Measurements from ENCODE around the gene LRRC14B.
"Not testable (repeated sequence)": the region's sequence is repeated elsewhere in the genome, so short reads cannot be mapped to it uniquely, and the experiment has no call there.

The LRRC14B gene

DNA sequence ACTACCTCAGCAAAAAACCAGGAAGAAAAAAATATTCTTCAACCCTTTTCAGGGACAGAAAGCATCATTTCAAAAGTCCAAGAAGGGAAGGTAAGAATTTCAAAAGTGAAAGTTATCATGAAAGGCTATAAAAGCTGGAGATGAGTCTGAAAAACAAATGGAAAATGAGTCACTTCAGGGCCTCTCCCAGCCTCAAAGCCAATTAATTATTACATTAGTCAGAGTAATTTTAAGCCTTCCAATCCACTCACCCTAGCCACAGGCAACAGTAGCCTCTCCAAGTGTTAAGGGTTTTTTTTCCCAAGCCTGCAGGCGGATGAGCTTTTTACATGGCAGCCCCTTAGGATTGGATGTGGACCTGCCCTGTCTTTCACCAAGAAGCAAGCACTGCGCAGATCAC is 24.0 kb downstream of the LRRC14B start:
- DNase-seq, result not testable (repeated sequence)

DNA sequence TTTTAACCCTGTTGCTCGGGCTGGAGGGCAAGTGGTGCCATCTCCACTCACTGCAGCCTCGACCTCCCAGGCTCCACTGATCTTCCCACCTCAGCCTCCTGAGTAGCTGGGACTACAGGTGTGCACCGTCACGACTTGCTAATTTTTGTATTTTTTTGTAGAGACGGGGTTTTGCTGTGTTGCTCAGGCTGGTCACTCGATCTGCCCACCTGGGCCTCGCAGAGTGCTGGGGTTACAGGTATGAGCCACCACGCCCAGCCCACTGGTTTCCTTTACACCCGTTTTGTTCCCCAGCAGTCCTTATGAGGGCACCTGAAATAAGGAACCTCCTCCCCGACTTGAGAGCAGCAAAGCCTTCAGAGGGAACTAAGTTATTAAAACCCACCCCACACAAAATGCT is 24.8 kb downstream of the LRRC14B start:
- DNase-seq, result not testable (repeated sequence)

DNA sequence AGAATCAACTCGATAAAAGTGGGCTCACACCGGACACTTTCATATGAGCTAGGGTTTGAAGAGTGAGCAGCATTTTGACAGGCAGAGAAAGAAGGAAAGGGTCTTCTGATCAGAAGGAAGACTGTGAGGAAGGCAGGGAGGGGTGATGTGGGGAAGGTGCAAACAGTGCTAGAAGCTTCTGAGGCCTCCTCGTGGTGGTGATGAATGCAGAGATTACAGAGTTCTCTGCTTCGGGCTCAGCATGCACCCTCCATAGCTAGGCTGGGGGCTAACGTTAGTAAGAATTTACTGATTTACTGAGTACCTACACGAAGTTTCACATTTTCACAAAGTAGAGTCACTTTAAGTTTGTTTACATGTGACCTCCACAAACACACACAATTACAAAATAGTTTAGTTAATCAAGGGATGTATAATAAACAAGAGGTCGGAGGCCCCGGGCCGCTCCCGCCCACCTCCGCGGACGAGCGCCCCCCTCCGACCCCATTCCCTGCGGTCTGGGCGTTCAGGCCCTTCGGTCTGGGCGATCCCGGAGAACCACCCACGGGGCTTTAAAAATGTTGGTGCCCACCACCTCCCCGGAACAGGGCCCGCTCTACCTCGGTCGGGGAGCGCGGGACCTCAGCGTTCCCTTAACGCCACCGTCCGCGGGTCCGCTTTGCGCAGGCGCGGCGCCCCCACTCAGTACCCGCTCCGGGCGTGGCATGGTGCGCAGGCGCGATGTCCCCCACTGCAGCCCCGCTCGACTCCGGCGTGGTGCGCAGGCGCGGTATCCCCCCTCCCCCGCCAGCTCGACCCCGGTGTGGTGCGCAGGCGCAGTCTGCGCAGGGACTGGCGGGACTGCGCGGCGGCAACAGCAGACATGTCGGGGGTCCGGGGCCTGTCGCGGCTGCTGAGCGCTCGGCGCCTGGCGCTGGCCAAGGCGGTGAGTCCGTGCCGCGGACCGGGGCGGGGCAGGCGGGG is 26.5 kb downstream of the LRRC14B start, which contains the start of the genes CCDC127 and SDHA:
CCDC127 (minus strand) TSS at position 660 of the 963 bp plus-strand sequence. CDS start 1,304 bp downstream, outside the sequence.
SDHA (plus strand) TSS at position 827 of the 963 bp plus-strand sequence; CDS start at position 863, 36 bp downstream.
- DNase-seq, result peak; percentile 95

DNA sequence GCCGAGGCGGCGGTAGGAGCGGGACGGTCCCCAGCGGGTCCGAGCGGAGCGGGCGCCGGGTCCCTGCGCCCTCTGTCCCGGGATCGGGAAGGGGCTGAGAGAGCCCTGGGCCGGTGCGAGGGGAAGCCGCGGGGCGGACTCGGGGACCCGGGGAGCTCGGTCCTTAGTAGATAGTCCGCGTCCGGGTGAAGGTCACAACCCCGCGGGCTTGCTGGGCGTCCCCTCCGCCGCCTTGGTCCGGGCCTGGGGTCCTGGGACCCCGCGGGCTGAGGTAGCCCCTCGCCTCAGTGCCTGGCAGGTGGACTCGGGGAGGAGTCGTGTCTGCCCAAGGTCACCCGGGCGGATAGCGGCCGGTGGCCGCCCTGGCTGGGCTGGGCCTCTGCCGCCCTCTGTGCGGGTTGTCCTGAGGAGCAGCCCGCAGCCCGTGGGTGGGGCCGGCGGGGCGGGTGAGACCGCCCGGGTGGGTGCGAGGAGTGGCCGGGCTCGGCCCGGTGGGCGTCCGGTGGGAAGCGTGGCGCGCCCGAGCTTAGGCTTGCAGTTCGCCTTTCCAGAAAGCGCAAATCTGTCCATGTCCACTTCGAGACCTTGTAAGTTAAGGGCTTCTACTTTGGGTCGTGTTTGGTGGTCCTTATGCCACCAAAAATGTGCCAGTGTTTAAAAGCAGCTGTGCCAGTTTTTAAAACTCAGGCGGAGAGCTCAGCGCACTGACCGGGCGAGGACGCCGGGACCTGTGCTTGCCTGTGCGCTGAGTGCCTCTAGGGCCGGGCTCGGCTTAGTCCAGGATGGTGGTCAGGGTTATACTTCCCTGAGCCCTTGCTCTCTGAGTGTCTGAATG is 27.4 kb downstream of the LRRC14B start:
- DNase-seq, result peak; percentile 35

DNA sequence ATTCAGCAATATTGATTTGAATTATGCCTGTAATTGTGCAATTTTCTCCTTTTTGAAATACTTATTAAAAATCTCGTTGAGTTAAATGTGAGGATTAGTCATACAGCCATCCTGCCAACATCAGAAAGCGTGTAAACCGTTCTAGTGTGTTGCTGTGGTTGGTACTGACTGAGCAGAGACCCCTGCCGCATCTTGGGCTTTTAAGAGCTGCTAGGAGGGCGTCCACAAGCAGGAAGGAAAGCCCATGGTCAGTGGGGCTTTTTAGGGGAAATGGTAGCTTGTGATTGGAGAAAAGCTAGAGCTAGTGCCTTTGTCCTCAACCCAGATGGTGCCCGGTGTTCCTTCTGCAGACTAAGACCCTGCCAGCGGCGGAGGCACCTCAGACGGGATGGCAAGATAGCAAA is 28.2 kb downstream of the LRRC14B start:
- no peak for DNase-seq

DNA sequence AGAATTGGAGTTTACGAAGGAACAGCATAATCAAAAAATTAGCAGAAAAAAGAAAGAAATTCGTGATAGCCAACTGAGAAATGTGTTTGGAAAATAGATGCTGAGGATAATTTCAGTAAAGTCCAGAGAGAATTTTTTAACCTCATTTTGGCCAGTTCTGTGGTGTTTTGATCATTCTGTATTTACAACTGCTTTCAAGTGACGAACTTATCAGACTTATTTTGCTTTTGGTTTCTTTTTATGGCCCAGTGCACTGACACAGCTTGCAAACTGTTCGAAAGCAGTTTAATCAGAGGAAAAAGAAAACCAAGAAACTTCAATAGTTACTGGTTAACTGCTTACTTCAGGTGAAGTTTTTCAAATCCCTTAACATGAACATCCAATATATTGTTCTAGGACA is 28.7 kb downstream of the LRRC14B start:
- no peak for DNase-seq

DNA sequence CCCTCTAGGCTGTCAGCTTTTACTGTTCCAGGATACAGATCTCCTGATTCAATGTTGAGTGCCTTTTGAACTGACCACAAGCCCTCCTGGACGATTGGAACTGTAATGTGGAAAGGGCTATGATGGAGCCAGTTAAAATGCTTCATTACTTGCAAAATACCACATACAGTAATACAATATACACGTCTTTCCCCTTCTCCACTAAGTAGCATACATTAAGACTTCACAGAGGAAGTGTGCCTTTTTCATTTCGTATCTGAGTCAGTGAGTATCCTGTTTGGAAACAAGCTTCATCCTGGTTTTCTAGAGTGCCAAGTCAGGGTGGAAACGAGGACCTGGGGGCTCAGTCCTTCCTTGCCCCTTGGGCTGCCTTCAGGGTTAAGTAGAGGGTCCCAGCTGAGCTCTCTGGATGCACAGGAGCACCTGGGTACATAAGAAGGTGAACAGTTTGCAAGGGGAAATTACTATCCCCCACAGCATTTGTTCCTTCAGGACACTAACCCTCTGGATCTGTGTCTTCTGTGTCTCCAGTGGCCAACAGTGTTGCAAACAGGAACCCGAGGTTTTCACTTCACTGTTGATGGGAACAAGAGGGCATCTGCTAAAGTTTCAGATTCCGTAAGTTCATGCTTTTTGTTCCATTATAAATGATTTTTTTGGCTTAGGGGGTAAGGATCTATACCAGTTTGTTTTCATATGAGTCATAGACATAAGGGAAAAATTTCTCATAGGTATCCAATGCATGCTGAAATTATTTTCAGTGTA is 31.8 kb downstream of the LRRC14B start:
- not testable (repeated sequence) for DNase-seq

DNA sequence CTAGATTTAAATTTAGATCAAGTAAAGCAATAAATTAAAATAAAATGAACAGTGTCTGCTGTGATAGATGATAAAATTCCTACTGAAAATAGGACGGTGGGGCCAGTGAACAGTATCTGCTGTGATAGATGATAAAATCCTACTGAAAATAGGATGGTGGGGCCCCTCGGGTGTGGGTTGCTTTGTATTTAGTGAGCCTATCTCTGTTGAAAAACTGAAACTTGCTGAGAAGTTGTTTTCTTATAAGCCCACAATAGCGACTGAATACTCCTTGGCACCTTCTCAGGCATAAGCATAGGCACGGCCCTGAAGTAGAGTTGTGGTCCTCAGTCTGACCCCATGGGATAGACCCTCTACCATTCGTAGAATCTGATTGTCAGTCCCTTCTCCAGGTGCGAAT is 32.5 kb downstream of the LRRC14B start:
- no peak for DNase-seq

DNA sequence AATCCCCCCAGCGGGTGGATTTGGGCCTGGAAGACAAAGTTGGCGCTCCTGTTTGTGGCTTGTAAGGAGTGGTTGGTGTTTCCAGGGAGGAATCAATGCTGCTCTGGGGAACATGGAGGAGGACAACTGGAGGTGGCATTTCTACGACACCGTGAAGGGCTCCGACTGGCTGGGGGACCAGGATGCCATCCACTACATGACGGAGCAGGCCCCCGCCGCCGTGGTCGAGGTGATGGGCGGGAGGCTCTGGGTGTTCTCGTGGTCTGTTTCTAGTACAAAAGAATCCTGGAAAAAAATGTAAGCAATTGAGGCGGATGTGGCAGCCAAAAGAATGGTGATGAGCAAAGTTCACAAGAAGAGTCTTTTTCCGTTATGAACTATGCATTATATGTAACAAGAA is 34.0 kb downstream of the LRRC14B start:
- no peak for DNase-seq

DNA sequence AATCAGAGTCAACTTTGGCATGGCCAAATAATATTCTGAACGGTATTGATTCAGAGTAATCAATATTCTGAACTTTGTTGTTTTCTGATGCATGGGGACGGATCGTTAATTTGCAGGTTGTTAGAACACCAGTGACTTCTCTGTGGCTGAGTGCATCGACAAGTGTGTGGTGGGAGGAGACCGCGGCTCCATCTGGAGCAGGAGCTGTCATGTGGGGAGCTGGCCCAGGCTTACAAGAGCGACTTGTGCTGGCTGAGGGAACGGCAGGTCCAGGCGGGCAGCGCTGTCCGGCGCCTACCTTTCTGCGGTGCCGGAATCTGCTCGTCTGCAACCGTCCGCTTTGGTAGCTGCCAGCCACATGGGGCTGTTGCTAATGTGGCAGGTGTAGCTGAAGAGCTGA is 36.1 kb downstream of the LRRC14B start:
- DNase-seq, result not testable (repeated sequence)

DNA sequence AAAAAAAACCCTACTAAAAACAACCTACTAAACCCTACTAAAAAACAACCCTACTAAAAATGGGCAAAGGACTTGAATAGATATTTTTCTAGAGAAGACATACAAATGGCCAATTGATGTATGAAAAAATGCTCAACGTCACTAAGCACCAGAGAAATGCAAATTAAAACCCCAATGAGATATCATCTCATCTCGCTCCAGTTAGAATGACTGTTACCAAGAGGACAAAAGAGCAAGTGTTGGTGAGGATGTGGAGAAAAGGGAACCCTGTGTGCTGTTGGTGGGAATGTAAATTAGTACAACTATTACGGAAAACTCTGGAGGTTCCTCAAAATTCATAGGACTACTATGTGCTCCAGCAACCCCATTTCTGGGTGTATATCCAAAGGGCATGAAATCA is 37.6 kb downstream of the LRRC14B start:
- no peak for DNase-seq

DNA sequence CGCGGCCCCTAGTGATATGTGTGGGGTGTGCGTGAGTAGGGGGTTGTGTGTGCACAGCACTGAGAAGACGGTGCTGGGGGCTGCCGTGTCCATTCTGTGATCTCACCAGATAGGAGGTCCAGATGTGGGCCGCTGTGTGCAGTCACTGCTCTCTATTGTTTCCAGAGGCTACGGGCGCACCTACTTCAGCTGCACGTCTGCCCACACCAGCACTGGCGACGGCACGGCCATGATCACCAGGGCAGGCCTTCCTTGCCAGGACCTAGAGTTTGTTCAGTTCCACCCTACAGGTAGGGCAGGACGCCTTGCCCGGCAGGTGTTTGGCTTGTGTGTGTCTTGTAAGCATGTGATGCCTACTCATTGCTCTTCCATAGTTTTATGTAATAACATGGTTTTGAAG is 39.4 kb downstream of the LRRC14B start:
- DNase-seq, result no peak

DNA sequence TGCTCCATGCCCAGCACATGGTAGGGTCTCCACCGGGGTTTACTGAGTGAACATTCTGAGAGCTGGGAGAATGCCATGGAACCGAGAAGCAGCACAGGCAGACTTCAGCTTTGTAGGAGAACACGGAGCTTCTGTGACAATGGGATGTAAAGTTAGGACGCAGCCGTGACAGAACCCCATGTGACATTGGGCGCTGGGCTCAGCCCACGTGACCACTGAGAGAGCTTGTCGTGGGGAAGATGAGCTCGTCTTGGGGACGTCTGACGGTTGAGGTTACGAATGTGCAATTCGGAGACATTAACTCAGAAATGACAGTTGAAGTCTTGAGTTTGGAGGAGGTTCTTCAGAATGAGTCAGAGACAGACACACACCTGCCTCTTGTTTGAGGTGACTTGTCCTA is 40.4 kb downstream of the LRRC14B start:
- no peak for DNase-seq

DNA sequence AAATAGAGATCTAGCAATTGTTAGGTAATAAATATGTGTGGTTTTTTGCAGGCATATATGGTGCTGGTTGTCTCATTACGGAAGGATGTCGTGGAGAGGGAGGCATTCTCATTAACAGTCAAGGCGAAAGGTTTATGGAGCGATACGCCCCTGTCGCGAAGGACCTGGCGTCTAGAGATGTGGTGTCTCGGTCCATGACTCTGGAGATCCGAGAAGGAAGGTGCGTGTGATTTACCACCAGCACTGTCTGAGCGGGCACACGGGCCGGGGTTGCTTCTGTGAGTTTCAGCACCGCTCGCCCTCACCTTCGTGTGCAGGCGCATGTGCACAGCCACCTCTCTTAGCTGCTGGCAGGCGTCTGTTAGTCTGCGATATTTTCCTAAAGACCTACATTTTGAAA is 42.1 kb downstream of the LRRC14B start:
- DNase-seq, result not testable (repeated sequence)

DNA sequence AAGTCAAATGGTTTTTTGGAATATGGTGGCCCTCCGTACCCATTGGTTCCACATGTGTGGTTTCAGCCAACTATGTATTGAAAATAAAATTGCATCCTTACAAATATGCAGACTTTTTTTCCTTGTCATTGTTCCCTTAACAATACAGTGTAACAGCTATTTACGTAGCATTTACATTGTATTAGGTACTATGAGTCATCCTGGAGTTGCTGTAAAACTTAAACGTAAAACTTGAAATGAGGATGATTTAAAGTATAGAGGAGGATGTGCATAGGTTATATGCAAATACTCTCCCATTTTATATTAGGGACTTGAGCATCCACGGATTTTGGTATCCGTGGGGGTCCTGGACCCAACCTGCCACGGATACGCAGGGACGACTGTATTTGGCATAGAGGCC is 43.2 kb downstream of the LRRC14B start:
- DNase-seq, result no peak

DNA sequence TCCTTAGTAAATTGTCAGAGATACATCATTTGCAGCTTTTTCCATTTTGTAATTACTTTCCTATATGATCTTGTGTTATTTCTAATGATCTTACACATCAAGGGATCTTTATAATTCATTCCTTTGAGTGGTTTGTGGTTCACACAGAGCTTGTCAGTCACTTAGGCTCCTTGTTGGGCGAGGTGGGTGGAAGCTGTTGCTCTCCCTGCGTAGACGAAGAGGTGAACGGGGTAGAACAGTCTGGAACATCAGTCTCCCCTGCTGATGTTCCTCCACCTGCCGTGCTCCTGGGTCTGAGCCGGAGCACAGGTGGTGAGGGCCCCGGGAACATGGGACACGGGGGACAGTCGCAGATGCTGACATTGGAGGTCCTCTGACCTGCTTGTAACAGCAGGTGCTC is 44.2 kb downstream of the LRRC14B start:
- not testable (repeated sequence) for DNase-seq

DNA sequence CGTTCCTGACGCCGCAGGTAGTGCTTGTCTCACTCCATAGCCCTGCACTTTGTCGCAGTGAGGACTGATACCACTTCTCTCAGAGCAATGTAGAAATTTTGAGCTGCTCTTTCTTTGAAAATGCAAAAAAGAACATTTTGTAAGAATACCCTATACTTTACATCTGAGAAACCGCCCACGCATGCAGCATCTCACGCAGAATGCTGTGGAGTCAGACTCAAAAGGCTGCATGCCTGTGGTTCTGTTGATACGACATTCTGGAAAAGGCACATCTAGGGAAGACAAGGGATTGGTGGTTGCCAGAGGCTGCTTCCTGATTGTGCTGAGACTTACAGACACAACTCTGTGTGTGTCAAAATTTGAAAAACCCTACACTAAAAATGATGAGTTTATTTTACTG is 46.6 kb downstream of the LRRC14B start:
- not testable (repeated sequence) for DNase-seq

DNA sequence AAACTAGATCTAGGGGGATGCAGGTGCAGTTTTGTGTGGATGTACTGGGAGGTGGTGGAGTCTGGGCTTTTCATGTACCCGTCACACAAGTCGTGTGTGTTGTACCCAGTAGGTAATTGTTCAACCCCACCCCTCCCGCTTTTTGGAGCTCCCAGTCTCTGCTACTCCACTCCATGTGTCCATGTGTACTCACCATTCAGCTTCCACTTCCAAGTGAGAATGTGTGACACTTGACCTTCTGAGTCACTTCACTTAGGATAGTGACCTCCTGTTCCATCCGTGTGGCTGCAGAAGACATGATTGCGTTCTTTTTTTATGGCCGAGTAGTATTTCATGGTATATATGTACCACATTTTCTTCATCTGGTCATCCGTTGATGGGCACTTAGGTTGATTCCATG is 49.3 kb downstream of the LRRC14B start:
- DNase-seq, result not testable (repeated sequence)

DNA sequence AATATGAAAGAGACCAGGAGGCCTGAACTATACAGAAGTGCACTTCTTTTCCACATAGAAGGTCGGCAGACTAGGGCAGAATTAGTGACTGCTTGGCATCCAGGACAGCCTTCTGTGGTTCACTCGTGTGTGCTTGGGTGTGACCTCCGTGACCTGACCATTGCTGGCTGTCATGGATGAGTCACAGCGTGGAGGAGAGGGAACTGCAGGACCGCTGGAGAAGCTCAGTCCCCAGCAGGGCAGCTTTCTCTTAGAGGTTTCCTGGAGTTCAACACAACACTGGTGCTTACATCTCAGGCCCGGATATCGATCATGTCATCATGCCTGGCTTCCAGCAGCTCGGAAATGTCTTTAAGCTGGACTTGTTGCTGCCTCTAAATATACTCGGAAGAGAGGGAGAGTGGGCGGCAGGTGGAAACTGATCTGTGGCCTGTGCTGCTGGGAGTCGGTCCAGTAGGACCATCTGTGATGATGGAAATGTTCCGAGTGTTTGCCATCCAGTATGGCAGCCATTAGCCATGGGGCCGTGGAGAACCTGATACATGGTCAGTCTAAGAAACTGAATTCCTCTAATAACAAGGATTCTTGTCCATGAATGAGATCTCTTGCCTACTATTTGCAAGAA is 49.9 kb downstream of the LRRC14B start:
- not testable (repeated sequence) for DNase-seq

DNA sequence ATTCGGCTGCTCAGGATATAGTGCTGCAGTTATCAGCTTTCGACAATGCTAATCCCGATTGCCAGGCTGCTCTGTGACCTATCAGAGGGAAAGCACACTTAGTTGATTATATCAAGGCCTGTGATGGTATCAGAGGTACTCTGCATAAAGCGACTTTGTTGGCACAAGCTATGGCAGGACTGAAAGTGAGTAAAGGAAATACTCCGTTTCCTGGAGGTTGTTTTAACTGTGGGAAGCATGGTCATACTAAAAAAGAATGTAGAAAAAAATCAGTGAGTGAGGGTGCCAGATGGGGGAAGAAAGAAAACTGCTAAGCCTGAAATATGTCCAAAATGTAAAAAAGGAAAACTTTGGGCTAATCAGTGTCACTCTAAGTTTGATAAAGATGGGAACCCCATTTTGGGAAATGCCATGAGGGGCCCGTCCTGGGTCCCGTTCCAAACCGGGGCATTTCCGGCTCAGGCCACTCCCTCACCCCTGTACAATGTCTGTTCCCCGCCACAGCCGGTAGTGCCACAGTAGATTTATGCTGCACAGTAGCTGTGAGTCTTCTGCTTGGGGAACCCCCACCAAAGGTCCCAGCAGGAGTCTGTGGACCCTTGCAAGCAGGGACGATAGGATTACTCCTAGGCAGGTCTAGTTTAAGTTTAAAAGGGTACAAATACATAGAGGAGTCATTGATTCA is 52.5 kb downstream of the LRRC14B start:
- DNase-seq, result not testable (repeated sequence)

DNA sequence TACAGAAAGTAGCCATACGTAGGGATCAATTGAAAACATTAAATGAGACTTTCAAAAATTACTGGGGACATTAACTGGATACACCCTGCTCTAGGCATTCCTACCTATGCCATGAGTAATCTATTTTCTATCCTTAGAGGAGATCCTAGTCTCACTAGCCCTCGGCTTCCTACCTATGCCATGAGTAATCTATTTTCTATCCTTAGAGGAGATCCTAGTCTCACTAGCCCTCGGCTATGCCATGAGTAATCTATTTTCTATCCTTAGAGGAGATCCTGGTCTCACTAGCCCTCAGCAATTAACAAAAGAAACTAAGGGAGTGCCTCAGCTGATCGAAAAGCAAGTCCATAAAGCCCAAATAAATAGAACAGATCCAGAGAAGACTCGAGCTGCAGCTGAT is 54.4 kb downstream of the LRRC14B start:
- not testable (repeated sequence) for DNase-seq
